ENCODE results near the gene PDLIM3.

DNA sequence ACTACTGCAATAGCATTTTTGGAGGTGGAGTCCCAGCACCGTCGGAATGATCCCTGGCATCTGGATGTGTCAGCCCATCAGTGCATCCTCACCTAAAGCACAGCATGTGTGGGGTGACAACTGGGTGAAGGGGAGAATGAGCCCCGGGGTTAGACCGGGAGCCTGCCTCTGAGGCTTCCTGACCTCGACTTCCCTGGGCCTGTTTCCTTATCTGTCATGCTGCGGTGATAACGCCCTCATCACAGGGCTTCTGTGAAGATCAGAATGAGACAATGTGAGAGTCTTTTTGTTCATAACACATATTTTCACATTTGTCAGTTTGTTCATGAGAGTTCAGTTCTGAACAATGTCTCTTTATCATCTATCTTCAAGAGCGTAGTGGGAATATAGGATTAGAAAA, 31.1 kb upstream of the PDLIM3 start:
- TF ChIP-seq SIN3A (IDR thresholded peaks at IDR 0.05; ENCODE audit: borderline replicate concordance, insufficient read depth, low read length) = no peak
- TF ChIP-seq, protein P1, sequence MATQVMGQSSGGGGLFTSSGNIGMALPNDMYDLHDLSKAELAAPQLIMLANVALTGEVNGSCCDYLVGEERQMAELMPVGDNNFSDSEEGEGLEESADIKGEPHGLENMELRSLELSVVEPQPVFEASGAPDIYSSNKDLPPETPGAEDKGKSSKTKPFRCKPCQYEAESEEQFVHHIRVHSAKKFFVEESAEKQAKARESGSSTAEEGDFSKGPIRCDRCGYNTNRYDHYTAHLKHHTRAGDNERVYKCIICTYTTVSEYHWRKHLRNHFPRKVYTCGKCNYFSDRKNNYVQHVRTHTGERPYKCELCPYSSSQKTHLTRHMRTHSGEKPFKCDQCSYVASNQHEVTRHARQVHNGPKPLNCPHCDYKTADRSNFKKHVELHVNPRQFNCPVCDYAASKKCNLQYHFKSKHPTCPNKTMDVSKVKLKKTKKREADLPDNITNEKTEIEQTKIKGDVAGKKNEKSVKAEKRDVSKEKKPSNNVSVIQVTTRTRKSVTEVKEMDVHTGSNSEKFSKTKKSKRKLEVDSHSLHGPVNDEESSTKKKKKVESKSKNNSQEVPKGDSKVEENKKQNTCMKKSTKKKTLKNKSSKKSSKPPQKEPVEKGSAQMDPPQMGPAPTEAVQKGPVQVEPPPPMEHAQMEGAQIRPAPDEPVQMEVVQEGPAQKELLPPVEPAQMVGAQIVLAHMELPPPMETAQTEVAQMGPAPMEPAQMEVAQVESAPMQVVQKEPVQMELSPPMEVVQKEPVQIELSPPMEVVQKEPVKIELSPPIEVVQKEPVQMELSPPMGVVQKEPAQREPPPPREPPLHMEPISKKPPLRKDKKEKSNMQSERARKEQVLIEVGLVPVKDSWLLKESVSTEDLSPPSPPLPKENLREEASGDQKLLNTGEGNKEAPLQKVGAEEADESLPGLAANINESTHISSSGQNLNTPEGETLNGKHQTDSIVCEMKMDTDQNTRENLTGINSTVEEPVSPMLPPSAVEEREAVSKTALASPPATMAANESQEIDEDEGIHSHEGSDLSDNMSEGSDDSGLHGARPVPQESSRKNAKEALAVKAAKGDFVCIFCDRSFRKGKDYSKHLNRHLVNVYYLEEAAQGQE (IDR thresholded peaks at IDR 0.05; ENCODE audit: insufficient read depth in 1 of 2, low read depth in 2 of 2, low read length in 2 of 2) = no peak
- no peak for TF ChIP-seq POLR2AphosphoS5 (IDR thresholded peaks at IDR 0.05; ENCODE audit: low read depth, low read length)
